SK-N-SH (cell line): ENCODE data around the gene RPL13. TPM values are rescaled to one million over a fixed set of nuclear protein-coding genes. Genes with fewer than 3 reads are reported as not detected.

Experiments used
- CTCF ChIA-PET: fragments of 300-600, 350-600 bp; formaldehyde crosslinking; extraction: SDS; loops from one replicate; lab custom pipeline; 2021; lab: Yijun Ruan, JAX
- POLR2A ChIA-PET: fragments of 350-600 bp; sonication (Branson Sonifier 250); formaldehyde crosslinking; extraction: SDS; loops from one replicate; lab custom pipeline; 2020; ENCODE audit warnings: antibody characterized with exemption, inconsistent platforms; lab: Yijun Ruan, JAX
- DNase-seq: peaks from one replicate; pipeline ENCODE4 v3.0.0; 2012
- H2AFZ ChIP-seq: fragments of 200-600 bp; sonication (generic); 2 replicates; pipeline ENCODE4 v1.8.1; 2016; ENCODE audit warnings: antibody characterized with exemption, mild to moderate bottlenecking, low read depth
- H3F3A ChIP-seq: fragments of 200-600 bp; sonication (generic); replicated peaks from 2 replicates; pipeline ENCODE3; 2016; ENCODE audit warnings: antibody characterized with exemption, mild to moderate bottlenecking; ENCODE audit not compliant: insufficient read depth
- H3K27ac ChIP-seq, 2 experiments: fragments of 200-500 bp in 1 of 2; fragments of 200-600 bp in 1 of 2; sonication (Bioruptor generic) in 1 of 2; sonication (generic), shearing (Covaris generic) in 1 of 2; 2 replicates each; pipeline versions ENCODE4 v1.5.1 to v1.6.1; 2014 to 2016; ENCODE audit warnings: low read depth in 2 of 2, inconsistent platforms in 1 of 2, low read length in 1 of 2, mild to moderate bottlenecking in 1 of 2, mixed read lengths in 1 of 2
- H3K27me3 ChIP-seq: fragments of 200-600 bp; sonication (generic), shearing (Covaris generic); 2 replicates; pipeline ENCODE4 v1.6.1; 2016; ENCODE audit warnings: mixed run types; ENCODE audit not compliant: insufficient read depth
- H3K36me3 ChIP-seq, 2 experiments: fragments of 200-500 bp in 1 of 2; fragments of 200-600 bp in 1 of 2; sonication (Bioruptor generic) in 1 of 2; sonication (generic) in 1 of 2; replicated peaks in 1 of 2; 2 replicates each; pipeline versions ENCODE3 to v1.5.1; 2014 to 2016; ENCODE audit warnings: low read length in 1 of 2, mild to moderate bottlenecking in 1 of 2; ENCODE audit not compliant: insufficient read depth in 2 of 2, control insufficient read depth in 1 of 2
- H3K4me1 ChIP-seq, 2 experiments: fragments of 200-500 bp in 1 of 2; fragments of 200-600 bp in 1 of 2; sonication (Bioruptor generic) in 1 of 2; sonication (generic), shearing (Covaris generic) in 1 of 2; 2 replicates each; pipeline versions ENCODE4 v1.5.1 to v1.6.1; 2014 to 2016; ENCODE audit warnings: low read depth in 1 of 2, low read length in 1 of 2, mixed run types in 1 of 2; ENCODE audit not compliant: insufficient read depth in 2 of 2, control insufficient read depth in 1 of 2
- H3K4me2 ChIP-seq: fragments of 200-600 bp; sonication (generic), shearing (Covaris generic); 2 replicates; pipeline ENCODE4 v1.6.1; 2017; ENCODE audit warnings: mixed run types
- H3K4me3 ChIP-seq, 2 experiments: fragments of 200-500 bp in 1 of 2; fragments of 200-600 bp in 1 of 2; sonication (Bioruptor generic) in 1 of 2; sonication (generic), shearing (Covaris generic) in 1 of 2; 2 replicates each; pipeline versions ENCODE4 v1.5.1 to v1.8.1; 2014 to 2016; ENCODE audit warnings: low read depth in 2 of 2, inconsistent platforms in 1 of 2, low read length in 1 of 2, mild to moderate bottlenecking in 1 of 2, mixed read lengths in 1 of 2, moderate library complexity in 1 of 2
- H3K79me2 ChIP-seq: fragments of 200-600 bp; sonication (generic); 2 replicates; pipeline ENCODE4 v1.8.1; 2017; ENCODE audit warnings: mild to moderate bottlenecking; ENCODE audit not compliant: insufficient read depth
- H3K9ac ChIP-seq: fragments of 200-600 bp; sonication (generic); 2 replicates; pipeline ENCODE4 v1.6.1; 2017; ENCODE audit warnings: mixed run types
- H3K9me2 ChIP-seq: fragments of 200-600 bp; sonication (generic); 2 replicates; pipeline ENCODE4 v1.6.1; 2017; ENCODE audit warnings: mixed run types
- H3K9me3 ChIP-seq: fragments of 200-600 bp; sonication (generic); 2 replicates; pipeline ENCODE4 v1.6.1; 2017; ENCODE audit warnings: mixed run types, mild to moderate bottlenecking, moderate library complexity
- H4K20me1 ChIP-seq: fragments of 200-600 bp; sonication (generic); 2 replicates; pipeline ENCODE4 v1.6.1; 2017; ENCODE audit warnings: mild to moderate bottlenecking, mixed run types; ENCODE audit not compliant: insufficient read depth
- CHD2 ChIP-seq: fragments of 150-350 bp; IDR thresholded peaks from 2 replicates; pipeline ENCODE4 v1.6.1; 2018; ENCODE audit warnings: low read length; ENCODE audit not compliant: partially characterized antibody
- ELF1 ChIP-seq: IDR thresholded peaks from 2 replicates; pipeline ENCODE4 v1.4.0; 2012
- EP300 ChIP-seq, 2 experiments: IDR thresholded peaks; 2 replicates each; pipeline versions ENCODE4 v1.4.0 to v1.6.1; 2012; ENCODE audit warnings: borderline replicate concordance in 1 of 2, low read depth in 1 of 2, low read length in 1 of 2
- EZH2phosphoT487 ChIP-seq: fragments of 200-600 bp; sonication (generic); IDR thresholded peaks from 2 replicates; pipeline ENCODE4 v1.6.1; 2017; ENCODE audit warnings: low read depth, mixed run types, mild to moderate bottlenecking, antibody characterized with exemption, moderate library complexity, borderline replicate concordance
- FOSL2 ChIP-seq: IDR thresholded peaks from 2 replicates; pipeline ENCODE4 v1.4.0; 2012; ENCODE audit warnings: low read depth, mild to moderate bottlenecking, moderate library complexity, borderline replicate concordance
- FOXJ3 ChIP-seq: sonication (generic); formaldehyde crosslinking; IDR thresholded peaks from 2 replicates; pipeline ENCODE4 v1.5.1; 2020; ENCODE audit warnings: mild to moderate bottlenecking, missing genetic modification reagents
- JUND ChIP-seq: IDR thresholded peaks from 2 replicates; pipeline ENCODE4 v1.4.0; 2012
- MXI1 ChIP-seq: IDR thresholded peaks from 2 replicates; pipeline ENCODE4 v1.6.1; 2012; ENCODE audit warnings: mild to moderate bottlenecking, low read depth, low read length, improper control_type of control experiment
- NFIC ChIP-seq: IDR thresholded peaks from 2 replicates; pipeline ENCODE4 v1.4.0; 2012; ENCODE audit warnings: borderline replicate concordance
- POLR2AphosphoS5 ChIP-seq: IDR thresholded peaks from 2 replicates; pipeline ENCODE4 v1.6.1; 2012; ENCODE audit warnings: low read depth, low read length
- RCOR1 ChIP-seq: fragments of 150-350 bp; IDR thresholded peaks from 2 replicates; pipeline ENCODE4 v1.6.1; 2017; ENCODE audit warnings: antibody characterized with exemption, low read length
- SIN3A ChIP-seq: IDR thresholded peaks from 2 replicates; pipeline ENCODE4 v1.6.1; 2012; ENCODE audit warnings: low read depth, mild to moderate bottlenecking, low read length, moderate library complexity, borderline replicate concordance
- TCF12 ChIP-seq: IDR thresholded peaks from 2 replicates; pipeline ENCODE4 v1.4.0; 2012
- TEAD4 ChIP-seq: IDR thresholded peaks from 2 replicates; pipeline ENCODE4 v1.4.0; 2012; ENCODE audit warnings: mild to moderate bottlenecking, borderline replicate concordance; ENCODE audit not compliant: insufficient read depth
- ZBTB33 ChIP-seq: IDR thresholded peaks from 2 replicates; pipeline ENCODE4 v1.4.0; 2012; ENCODE audit warnings: low read depth, borderline replicate concordance
- WGBS: methylation state at CpG from one replicate; pipeline ENCODE4 v1.1.6; 2017; ENCODE audit warnings: low lambda C conversion rate; 5-methylcytosine and 5-hydroxymethylcytosine counted together
- polyA plus RNA-seq, 3 experiments: library from polyadenylated mRNA; depleted of rRNA; stranded (reverse); fragments of >200 nt; gene quantifications; 2 replicates each; pipeline ENCODE4 v1.2.3, GENCODE V29; 2012
- TF ChIP-seq, protein P1 (sequence below): fragments of 200-600 bp; sonication (generic); IDR thresholded peaks from 2 replicates; pipeline ENCODE4 v1.6.1; 2017; ENCODE audit warnings: antibody characterized with exemption, mild to moderate bottlenecking, moderate library complexity

RPL13 gene
- polyA plus RNA-seq, 1 of the 3 experiments (the other 2 are of a cell fraction): 4,635 TPM

DNA sequence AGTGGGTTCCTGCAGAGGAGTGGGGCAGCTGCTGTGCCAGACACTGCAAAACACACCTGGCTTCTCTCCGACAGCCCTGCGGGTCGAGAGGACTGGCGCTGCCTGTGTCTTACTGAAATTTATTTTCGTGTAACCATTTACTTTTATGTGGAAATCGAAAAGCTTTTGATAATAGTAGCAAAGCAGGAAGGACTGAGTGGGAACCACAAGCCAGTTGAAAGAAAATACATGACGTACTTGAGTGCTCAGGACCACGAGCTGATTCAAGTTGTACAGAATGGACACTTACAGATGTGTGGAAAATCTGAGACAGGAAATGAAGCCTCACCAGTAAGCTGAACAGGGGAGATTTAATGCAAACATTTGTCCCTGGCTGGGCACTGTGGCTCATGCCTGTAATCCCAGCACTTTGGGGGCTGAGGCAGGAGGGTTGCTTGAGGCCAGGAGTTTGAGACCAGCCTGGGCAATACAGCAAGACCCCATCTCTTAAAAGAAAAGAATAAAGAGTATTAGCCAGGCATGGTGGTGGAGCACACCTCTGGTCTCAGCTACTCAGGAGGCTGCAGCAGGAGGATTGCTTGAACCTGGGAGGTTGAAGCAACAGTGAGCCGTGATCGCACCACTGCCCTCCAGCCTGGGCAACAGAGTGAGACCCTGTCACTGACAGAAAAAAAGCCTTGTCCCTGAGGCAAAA lies 11.3 kb upstream of the RPL13 start (continued):
- TF ChIP-seq, protein P1, sequence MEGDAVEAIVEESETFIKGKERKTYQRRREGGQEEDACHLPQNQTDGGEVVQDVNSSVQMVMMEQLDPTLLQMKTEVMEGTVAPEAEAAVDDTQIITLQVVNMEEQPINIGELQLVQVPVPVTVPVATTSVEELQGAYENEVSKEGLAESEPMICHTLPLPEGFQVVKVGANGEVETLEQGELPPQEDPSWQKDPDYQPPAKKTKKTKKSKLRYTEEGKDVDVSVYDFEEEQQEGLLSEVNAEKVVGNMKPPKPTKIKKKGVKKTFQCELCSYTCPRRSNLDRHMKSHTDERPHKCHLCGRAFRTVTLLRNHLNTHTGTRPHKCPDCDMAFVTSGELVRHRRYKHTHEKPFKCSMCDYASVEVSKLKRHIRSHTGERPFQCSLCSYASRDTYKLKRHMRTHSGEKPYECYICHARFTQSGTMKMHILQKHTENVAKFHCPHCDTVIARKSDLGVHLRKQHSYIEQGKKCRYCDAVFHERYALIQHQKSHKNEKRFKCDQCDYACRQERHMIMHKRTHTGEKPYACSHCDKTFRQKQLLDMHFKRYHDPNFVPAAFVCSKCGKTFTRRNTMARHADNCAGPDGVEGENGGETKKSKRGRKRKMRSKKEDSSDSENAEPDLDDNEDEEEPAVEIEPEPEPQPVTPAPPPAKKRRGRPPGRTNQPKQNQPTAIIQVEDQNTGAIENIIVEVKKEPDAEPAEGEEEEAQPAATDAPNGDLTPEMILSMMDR: no peak
- TF ChIP-seq MXI1: no peak
- no peak for TF ChIP-seq POLR2AphosphoS5
- no peak for TF ChIP-seq CHD2
- TF ChIP-seq NFIC: no peak
- no peak for TF ChIP-seq EP300 (IDR thresholded peaks at IDR 0.05; ENCODE audit: borderline replicate concordance in 1 of 2, low read depth in 1 of 2, low read length in 1 of 2)
- no peak for TF ChIP-seq EZH2phosphoT487
- TF ChIP-seq FOXJ3 (CRISPR knock-in tag): no peak
- TF ChIP-seq ZBTB33: no peak
- TF ChIP-seq ELF1: no peak
- no peak for TF ChIP-seq RCOR1
- TF ChIP-seq TCF12: no peak

DNA sequence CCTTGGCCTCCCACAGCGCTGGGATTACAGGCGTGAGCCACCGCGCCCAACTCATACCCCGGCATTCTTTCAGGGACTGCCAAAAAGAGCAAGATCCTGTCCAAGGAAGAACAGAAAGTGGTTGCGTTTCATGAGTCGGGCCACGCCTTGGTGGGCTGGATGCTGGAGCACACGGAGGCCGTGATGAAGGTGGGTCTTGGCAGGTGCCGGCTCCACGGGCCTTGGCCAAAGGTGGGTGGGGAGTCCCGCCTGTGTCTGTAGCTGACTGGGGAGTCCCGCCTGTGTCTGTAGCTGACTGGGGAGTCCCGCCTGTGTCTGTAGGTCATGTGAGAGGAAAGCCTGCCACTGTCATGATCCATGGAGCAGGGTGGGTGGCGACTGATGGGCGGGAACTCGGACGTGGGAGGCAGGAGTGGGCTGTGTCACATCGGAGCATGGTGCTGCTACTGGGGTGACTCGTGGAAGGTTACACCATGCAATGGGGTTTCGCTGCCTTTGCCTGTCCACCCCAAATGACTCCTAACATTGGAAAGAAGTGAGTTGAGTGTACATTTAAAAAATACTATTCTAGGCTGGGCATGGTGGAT lies 10.0 kb upstream of the RPL13 start:
- peaks cover 32 to 55% of the 10 kb centered on the region in 2 experiments for H3K36me3 ChIP-seq
- 93% methylated on average over 18 of the region's 22 CpGs for WGBS
- no peak for DNase-seq
- H3K9me3 ChIP-seq: no peaks in the 10 kb centered on the region
- POLR2A ChIA-PET: interaction anchor here (1.2 kb wide), 1 partner anchor 19 kb away, joined by 3 read pairs; no protein-coding TSS in a partner anchor
- no peaks in the 10 kb centered on the region for H3K9me2 ChIP-seq
- peaks cover 6% of the 10 kb centered on the region for H3F3A ChIP-seq
- no peak overlapping the region for H3K9ac ChIP-seq
- no peaks in the 10 kb centered on the region for H4K20me1 ChIP-seq
- H2AFZ ChIP-seq: no peak overlapping the region
- TF ChIP-seq EP300 (IDR thresholded peaks at IDR 0.05; ENCODE audit: borderline replicate concordance in 1 of 2, low read depth in 1 of 2, low read length in 1 of 2) (no peak), SIN3A (no peak), FOSL2 (no peak), TEAD4 (no peak), ELF1 (no peak), JUND (no peak), TCF12 (no peak)
- no peaks in the 10 kb centered on the region for H3K4me1 ChIP-seq
- H3K79me2 ChIP-seq: no peaks in the 10 kb centered on the region
- no peak overlapping the region for H3K4me3 ChIP-seq
- no peaks in the 10 kb centered on the region for H3K27me3 ChIP-seq
- no peak overlapping the region for H3K4me2 ChIP-seq
- H3K27ac ChIP-seq: no peak overlapping the region
- CTCF ChIA-PET: no interaction called here
